ENCODE data around the gene MC3R.
"Not testable (repeated sequence)": the region's sequence is repeated elsewhere in the genome, so short reads cannot be mapped to it uniquely, and the experiment has no call there.

The MC3R gene

DNA sequence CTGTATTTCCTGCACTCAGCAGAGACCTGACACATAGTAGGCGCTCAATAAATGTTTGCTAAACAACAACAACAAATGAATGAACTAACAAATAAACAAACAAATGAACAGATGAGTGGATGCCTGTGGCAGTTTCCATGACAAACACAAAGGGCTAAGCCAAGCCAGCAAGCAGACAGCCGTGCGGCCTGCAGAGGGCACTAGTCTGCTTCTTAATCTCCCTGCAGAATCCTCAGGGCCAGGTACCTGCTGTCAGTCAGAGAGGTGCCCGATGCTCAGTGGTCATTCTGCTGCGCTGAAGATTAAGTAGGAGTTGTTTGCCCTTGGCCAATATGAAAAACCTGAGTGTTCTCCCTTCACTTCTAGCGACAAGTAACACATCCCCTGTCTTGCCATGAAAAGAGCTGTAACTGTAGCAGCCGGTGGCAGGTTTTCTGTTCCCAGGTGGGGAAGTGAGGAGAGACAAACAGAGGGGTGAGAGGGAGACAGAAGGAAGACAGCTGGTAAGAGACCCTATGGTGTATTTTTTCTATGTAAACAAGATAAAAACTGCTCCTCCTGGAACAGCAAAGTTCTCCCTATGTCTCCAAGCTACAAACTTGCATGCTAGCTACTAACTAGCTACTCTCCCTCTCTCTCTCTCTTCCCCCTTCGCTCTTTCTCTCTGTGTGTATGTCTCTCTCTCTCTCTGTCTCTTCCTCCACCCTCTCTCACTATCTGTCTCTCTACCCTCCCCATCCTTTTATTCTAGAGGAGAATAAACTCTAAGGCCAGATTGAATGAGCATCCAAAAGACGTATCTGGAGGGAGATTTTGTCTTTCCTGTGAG, at the start of gene MC3R:
Gene MC3R, plus strand, starts transcription at position 779 of the 829 bp plus-strand sequence. CDS start 112 bp downstream, outside the sequence.
- peak; percentile 33 for DNase-seq

DNA sequence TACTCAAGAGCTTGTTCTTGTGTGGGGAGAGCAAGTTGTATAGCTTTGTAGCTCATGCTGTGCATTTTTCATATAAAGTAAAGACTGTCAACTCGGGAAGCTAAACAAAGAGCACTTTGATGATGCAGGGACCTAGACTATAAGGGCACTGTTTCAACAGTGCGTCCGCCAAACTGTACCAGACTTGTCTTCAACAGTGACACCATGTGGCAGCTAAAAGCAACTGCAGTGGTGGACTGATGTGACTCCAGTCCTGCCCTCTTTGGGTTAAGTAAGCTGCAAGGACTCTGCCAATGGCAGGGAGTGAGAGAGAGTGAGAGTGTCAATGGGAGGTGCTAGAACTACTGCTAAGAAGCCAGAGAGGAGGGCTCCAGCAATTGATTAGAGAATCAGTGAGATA, 48.1 kb upstream of the MC3R start:
- no peak for DNase-seq

DNA sequence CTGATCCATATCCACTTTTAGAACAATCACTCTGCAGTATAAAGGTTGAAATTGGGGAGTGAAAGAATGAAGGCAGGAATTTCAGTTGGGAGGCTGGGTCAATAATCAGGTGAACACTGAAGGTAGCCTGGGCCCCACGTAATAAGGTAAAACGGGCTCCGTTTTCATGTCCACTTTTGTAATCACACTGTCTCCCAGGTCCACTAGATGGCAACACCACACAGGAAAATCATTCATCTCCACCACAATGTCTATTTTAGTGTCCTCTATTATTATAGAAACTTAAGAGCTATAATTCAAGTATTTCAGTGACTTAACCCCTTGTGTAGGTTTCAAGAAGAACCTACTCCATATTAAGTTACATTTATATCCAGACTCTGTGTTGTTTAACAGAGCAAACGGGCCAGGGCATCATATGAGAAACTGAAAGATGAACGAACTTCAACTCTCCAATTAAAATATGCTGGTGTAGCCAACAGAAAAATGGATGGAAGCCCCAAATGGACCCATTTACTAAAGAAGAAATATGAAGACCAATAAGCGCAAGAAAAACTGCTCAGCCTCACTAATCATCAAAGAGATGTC, 45.9 kb upstream of the MC3R start:
- no peak for DNase-seq

DNA sequence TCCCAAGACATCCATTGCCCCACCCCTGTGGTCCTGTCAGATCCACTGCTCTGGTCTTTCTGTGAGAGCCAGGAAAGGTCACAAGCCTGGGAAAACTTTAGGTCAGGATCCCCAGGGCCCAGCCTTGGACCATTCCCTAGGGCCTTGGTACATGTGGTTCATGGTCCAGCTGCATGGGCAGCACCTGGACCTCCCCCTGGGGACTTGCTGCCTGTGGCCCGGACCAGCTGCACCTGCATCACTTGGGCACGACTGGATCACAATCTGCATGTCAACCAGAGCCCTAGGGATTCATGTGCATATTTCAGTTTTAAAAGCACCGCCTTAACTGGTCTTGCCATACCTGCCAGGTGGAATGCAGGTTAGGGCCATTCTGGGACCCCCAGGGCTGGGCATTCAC, 44.3 kb upstream of the MC3R start:
- no peak for DNase-seq

DNA sequence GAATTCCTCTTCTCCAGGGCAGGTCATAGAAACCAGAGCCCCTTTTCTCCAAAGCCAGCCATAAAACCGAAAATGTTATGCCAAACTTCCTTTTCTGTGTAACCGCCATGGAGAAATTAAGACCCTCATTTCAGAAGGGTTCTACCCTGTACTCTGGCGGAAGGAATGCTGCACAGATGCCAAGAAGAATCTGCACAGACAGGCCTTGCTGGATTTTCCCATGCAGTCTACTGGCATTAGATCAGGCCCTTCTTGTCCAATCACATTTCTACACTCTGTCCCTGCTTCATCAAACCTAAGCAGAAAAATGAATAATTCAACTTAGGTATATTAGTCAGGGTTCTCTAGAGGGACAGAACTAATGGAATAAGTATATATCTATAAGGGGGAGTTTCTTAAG, 43.2 kb upstream of the MC3R start:
- no peak for DNase-seq

DNA sequence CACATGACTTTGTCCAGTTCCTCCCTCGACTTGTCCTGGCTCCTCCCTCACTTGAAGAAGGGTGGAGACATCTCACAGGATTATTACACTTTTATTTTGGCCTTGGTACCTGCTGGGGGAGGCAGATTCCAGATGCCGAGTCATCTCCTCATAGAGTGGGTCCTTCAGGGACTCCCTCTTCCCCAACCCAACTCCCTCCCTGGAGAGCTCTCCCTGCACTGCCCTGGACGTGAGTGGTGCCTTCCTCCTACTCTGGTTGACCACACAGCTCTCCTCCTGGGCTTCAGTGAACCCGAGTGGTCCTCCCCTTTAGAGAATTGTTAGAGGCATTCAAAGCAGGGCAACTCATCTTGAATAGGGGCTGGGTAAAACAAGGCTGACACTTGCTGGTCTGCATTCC, 40.9 kb upstream of the MC3R start:
- no peak for DNase-seq

DNA sequence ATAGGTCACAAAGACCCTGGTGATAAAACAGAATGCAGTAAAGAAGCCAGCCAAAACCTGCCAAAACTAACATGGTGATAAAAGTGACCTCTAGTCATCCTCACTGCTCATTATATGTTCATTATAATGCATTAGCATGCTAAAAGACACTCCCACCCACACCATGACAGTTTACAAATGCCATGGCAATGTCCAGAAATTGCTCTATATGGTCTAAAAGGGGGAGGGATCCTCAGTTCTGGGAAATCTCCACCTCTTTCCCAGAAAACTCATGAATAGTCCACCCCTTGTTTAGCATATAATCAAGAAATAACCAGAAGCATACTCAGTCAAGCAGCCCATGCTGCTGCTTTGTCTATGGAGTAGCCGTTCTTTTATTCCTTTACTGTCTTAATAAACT, 40.4 kb upstream of the MC3R start:
- DNase-seq: no peak

DNA sequence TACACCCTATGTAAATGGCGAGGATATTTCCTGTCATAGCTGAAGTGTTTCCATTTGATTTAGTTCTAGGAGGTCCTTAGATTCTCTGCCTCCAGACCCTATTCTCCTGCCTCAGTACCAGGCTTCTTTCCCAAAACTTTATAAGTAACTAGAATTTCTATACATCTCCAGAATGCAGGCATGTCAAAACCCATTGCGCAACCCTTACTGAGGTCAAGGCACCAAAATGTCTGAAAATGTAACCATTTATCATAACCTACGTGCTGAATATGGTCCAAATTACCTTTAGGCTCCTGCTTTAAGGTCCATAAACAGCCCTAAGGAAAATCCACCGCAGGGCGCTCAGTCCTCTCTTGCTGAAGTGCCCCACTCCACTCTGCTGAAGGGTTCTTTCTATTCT, 37.5 kb upstream of the MC3R start:
- DNase-seq: no peak

DNA sequence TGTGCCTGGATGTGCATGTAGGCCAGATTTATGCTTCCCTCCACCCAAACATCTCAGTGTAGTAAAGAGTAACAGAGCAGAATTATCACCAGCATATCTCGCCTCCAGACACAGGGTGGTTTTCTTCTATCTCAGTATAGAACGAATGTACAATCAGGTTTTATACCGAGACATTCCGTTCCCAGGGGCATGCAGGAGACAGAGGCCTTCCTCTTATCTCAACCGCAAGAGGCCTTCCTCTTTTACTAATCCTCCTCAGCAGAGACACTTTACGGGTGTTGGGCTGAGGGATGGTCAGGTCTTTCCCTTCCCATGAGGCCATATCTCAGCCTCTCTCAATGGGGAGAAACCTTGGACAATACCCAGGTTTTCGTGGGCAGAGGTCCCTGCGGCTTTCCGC, 36.4 kb upstream of the MC3R start:
- DNase-seq: no peak

DNA sequence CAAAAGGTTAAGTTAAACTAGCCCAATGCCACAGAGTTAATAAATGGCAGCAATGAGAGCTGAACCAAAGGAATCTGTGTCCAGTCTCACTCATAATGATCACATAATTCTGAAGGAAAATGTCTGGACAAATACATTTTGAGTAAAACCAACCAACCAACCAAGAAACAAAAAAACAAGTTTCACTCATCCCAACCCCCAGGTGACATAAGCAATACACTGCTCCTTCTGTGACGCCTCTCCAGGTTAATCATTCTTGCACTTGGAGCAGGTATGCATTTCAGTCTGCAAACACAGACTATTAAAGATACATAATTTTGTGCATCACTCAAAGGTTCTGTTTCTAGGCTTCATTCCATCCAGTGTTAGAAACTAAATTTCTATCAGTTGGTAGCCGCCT, 35.2 kb upstream of the MC3R start:
- DNase-seq: no peak

DNA sequence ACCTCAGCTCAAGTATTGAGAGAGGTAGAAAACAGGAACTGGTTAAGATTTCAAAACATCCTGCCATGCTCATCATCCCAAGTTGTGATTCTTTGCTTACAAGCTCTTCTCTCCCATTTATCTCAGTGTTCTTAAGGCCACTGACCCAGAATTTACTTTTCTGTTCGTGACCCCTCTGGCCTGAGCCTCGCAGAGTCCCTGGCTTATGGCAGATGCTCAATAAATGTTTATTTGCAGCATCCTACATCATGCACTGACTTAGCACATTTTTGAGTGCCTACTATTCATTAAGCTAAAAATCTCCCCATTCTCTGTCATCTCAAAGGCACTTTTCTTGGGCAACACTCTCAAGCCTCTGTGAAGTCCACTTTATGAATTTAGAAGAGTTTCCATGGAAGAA, 33.4 kb upstream of the MC3R start:
- DNase-seq: no peak

DNA sequence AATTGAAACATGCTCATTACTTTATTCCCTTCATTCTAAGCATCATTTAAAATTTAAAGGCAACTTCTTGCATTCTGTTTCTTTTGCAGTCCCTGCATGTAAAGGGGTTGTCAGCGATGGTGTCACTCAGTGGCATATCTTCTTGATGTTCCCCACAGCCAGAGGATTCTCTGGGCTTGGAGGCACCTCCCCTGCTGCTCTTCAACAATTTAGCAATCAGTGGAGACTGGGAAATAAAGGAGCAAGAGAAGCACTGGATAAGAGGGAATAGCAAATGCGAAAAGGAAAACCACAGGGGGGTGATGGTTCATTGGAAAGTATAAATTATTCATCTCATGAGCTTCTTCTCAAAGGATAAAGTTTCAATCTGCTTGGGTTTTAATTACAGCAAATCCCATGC, 30.7 kb upstream of the MC3R start:
- no peak for DNase-seq

DNA sequence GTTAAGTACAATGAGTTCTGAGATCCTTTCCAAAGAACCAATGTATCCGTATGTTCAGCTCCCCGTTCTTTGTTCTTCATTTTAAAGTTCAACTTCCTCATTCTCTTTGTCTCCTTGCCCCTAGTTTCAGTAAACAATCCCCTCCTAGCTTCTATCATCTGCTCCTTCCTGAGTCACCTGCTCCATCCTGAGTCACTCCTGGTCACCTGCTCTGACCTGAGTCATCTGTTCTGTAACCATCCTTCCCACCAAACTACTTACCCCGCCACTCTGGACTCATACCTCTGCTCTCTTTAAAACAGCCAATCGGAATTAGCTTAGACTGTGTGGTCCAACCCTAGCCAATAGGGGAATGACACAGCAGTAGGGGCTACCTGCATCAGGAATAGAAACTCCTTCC, 27.3 kb upstream of the MC3R start:
- not testable (repeated sequence) for DNase-seq

DNA sequence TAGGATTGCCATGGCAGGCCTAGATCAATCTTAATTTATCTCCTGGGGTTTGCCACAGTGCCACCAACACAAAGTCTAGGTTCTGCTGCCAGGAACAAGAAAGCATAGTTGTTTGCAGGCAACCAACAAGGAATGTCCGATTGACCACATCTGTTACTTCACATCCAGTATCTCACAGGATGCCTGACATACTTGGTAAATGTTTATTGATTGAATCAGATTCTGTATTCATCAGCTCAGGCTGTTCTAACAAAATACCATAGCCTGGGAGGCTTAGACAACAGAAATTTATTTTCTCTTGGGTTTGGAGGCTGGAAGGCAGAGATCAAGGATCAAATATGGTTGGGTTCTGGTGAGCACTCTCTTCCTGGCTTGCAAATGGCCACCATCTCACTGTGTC, 26.3 kb upstream of the MC3R start:
- no peak for DNase-seq

DNA sequence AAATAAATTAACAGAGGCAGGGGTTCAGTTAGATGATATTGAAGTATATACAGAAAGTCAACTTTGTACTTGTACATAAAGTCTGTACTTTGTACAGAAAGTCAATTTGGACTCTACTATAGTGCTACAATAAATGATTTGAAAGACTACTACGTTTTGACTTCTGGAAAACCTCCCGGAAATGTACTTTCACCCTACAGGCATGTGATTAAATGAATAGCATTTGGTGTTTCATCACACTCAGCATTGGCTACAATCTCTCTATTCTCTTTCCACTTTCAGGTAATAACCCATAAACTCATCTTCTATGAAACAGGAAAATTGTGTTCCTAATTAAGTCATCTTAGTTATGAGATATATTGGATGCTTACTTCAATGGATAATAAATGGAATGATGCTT, 25.6 kb upstream of the MC3R start:
- DNase-seq: no peak

DNA sequence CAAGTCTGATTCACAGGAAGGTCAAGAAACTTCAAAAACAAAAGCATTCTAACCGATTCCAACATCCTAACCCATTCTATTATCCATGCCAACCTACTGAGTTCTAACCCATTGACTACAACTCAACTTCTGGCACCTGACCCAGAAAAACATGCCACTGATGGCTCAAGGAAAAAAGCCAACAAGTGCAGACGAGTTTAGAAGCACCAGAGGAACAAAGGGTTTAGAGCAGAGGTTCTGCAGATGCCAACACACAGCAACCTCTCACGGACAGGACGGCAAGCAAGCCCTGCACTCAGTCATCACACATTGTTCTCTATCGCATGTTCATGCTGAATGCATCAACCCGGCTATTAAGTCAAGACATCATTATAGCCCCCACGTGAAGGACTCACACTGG, 25.2 kb upstream of the MC3R start:
- DNase-seq: no peak

DNA sequence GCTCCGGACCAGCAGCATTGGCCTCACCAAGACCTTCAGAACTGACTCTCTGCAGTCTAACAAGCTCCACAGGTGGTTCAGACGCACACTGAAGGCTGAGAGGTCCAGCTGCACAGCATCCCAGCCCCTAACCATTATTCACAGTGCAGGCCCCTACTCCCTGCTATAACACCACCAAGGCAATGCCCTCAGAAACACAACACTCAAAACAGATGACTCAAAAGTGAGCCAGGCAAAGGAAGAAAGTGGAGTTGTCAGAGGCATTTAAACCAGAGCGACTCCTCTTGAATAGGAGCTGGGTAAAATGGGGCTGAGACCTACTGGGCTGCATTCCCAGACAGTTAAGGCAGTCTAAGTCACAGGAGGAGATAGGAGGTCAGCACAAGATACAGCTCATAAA, 20.5 kb upstream of the MC3R start:
- DNase-seq: no peak

DNA sequence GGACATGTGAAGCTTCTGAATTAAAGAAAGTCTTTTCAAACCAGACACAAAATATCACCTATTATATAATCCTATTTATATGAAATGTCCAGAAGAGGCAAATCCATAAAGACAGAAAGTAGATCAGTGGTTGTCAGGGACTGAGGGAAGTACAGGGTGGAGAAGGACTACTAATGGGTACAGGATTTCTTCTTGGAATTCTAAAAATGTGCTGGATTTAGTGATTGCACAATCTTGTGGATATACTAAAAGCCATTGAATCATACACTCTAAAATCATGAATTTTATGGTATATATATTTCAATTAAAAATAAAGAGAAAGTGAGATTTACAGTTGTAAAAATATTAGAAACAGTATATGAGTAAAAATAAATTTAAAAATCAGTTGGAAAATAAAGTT, 18.7 kb upstream of the MC3R start:
- DNase-seq: no peak

DNA sequence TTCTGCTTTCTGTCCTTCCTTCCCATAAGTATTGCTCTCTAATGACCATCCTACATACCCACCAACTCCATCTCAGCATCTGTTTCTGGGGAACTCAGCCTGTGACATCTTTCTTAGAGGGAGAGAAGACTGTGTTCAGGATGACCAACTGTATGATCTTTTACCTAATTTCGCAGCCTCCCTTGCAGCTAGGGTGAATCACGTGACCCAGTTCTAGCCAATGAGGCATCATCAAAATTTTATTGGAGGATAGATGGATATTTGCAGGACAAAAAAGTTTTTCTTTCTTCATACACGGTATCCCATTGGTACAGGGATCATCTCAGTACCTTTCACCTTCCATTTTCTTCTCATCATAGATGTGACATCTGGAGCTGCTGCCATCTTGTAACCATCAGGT, 14.4 kb upstream of the MC3R start:
- DNase-seq: no peak

DNA sequence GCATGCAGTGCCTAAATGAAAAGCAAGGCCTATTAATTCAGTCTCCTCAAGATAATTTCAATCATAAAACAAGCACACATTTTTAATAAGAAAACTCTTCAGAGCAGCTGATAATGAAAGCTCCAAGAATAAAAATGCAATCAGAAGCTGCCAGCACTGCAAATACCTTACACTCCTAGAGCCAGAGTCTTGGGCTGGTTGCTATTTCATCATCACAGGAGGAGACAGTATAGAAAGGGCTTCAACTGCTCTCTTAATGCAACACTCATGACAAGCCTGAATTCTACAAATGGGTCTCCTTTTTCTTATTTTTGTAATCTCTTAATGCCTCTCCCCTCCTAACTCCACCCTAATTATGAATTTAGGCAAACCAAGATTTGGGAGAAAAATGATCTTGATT, 11.2 kb upstream of the MC3R start:
- DNase-seq: no peak

DNA sequence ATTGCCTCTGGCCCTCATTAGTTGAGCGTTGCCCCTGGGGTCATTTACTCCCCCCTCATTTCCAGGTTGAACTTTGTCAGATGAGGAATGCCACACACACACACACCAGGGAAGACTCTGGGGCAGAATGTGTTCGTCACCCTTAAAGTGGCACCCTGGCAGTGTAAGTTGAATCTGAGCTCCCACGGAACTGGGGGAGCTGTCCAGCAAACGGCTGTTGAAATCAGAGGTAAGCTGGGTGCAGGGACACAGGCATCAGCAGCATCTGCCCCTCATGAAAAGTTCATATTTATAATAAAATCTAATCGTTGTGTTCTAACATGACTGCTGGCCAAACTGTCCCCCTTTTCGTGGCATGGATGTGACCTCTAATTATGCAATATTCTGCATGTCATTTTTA, 4.3 kb upstream of the MC3R start:
- no peak for DNase-seq

DNA sequence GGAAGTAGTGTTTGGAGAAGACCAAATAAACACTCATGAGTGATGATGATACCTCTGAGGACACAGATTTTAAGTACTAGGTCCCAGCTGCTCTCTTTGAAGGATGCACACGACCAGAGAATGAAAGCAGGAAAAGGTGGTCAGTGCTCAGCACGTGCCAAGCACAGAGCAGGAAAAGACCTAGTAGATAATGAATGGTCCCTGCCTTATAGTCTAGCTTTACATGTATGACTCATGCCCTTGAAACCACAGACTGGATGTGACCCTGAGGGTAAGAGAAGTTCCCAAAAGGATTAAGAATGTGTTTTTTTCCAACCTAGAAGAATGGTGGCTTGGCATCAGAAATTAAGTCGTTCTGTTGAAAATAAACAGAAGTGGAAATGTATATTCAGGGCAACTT, 2.8 kb upstream of the MC3R start:
- no peak for DNase-seq

DNA sequence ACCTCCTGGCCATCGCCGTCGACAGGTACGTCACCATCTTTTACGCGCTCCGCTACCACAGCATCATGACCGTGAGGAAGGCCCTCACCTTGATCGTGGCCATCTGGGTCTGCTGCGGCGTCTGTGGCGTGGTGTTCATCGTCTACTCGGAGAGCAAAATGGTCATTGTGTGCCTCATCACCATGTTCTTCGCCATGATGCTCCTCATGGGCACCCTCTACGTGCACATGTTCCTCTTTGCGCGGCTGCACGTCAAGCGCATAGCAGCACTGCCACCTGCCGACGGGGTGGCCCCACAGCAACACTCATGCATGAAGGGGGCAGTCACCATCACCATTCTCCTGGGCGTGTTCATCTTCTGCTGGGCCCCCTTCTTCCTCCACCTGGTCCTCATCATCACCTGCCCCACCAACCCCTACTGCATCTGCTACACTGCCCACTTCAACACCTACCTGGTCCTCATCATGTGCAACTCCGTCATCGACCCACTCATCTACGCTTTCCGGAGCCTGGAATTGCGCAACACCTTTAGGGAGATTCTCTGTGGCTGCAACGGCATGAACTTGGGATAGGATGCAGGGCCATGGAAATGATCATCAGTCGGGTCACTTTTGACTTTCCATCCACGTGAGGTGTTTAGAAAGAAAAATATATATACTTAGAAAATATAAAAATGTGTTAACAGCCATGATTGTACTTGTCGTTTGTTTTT, 868 bp downstream of the MC3R start:
- DNase-seq: peak; percentile 31

DNA sequence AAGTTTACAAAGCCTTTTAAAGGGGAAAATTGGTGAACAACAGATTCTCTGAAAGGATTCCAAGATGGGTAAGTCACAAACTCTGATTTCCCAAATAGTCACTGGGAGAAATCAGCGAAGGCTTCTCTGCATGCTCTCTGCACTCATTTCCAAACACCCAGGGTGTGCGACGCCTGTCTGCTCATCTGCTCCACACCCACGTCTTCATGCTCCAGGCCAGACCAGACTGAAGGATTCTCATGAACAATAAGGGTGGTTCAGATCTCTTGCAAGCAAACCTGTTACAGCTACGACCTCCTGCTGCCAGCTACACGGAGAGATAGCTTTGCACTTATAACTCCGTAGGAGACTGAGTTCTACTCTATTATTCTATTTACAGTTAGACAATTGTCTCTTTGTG, 1.4 kb downstream of the MC3R start:
- DNase-seq: no peak
